ENCODE data around the gene PIPOX.

PIPOX gene

DNA sequence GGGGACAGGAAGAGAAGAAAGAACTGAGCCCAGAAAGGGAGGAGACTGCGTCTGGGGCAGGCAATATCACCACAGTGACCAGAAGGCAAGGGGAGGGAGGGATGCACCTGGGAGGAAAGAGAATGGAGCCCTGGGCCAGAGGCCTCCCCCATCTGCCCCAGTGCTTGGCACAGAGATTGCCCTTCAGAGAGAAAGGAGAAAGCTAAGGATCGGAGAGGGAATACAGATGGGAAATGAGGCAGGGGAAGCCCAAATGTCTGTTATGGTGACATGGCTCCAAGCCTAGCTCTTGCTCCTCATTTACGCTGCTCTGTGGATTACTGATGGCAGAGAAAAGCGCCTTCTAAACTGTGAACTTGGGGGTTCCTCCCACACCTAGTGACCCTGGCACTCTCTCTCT lies 47.2 kb downstream of the PIPOX start:
- TF ChIP-seq, protein P1, sequence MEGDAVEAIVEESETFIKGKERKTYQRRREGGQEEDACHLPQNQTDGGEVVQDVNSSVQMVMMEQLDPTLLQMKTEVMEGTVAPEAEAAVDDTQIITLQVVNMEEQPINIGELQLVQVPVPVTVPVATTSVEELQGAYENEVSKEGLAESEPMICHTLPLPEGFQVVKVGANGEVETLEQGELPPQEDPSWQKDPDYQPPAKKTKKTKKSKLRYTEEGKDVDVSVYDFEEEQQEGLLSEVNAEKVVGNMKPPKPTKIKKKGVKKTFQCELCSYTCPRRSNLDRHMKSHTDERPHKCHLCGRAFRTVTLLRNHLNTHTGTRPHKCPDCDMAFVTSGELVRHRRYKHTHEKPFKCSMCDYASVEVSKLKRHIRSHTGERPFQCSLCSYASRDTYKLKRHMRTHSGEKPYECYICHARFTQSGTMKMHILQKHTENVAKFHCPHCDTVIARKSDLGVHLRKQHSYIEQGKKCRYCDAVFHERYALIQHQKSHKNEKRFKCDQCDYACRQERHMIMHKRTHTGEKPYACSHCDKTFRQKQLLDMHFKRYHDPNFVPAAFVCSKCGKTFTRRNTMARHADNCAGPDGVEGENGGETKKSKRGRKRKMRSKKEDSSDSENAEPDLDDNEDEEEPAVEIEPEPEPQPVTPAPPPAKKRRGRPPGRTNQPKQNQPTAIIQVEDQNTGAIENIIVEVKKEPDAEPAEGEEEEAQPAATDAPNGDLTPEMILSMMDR (IDR thresholded peaks at IDR 0.05): no peak
- no peak overlapping the region for H3K27ac ChIP-seq
- H3K4me3 ChIP-seq: no peak overlapping the region
- H3K27me3 ChIP-seq: no peaks in the 10 kb centered on the region
- no peaks in the 10 kb centered on the region for H3K4me1 ChIP-seq
- no peak for DNase-seq
- peaks cover 83 to 100% (median 96%) of the 10 kb centered on the region in 3 donors for H3K36me3 ChIP-seq
- H3K9me3 ChIP-seq: no peaks in the 10 kb centered on the region
- intact Hi-C loops (cut with DNase I; ENCODE audit: low total_unique reads): no loop called here

GRCh38 chr17:29090750-29091605 lies 48.0 kb downstream of the PIPOX start:
- Histone ChIP-seq H3K36me3 (peaks cover 77 to 100% (median 96%) of the 10 kb centered on the region in 3 donors), H3K27ac (no peak overlapping the region), H3K27me3 (no peaks in the 10 kb centered on the region), H3K9me3 (no peaks in the 10 kb centered on the region), H3K4me1 (no peaks in the 10 kb centered on the region), H3K4me3 (no peak overlapping the region)
- DNase-seq: no peak
- TF ChIP-seq, protein P1 (IDR thresholded peaks at IDR 0.05): no peak
- intact Hi-C loops (cut with DNase I; ENCODE audit: low total_unique reads): no loop called here

- H3K9me3 ChIP-seq: no peaks in the 10 kb centered on the region
- H3K4me3 ChIP-seq: no peak overlapping the region
- intact Hi-C loops (cut with DNase I; ENCODE audit: low total_unique reads): no loop called here
- H3K27ac ChIP-seq: no peak overlapping the region
- H3K4me1 ChIP-seq: no peaks in the 10 kb centered on the region
- no peak for DNase-seq
- H3K27me3 ChIP-seq: no peaks in the 10 kb centered on the region
- TF ChIP-seq, protein P1 (IDR thresholded peaks at IDR 0.05): no peak
- H3K36me3 ChIP-seq: peaks cover 75 to 100% (median 96%) of the 10 kb centered on the region in 3 donors
Observed at GRCh38 chr17:29091606-29092289, 48.8 kb downstream of the PIPOX start.

DNA sequence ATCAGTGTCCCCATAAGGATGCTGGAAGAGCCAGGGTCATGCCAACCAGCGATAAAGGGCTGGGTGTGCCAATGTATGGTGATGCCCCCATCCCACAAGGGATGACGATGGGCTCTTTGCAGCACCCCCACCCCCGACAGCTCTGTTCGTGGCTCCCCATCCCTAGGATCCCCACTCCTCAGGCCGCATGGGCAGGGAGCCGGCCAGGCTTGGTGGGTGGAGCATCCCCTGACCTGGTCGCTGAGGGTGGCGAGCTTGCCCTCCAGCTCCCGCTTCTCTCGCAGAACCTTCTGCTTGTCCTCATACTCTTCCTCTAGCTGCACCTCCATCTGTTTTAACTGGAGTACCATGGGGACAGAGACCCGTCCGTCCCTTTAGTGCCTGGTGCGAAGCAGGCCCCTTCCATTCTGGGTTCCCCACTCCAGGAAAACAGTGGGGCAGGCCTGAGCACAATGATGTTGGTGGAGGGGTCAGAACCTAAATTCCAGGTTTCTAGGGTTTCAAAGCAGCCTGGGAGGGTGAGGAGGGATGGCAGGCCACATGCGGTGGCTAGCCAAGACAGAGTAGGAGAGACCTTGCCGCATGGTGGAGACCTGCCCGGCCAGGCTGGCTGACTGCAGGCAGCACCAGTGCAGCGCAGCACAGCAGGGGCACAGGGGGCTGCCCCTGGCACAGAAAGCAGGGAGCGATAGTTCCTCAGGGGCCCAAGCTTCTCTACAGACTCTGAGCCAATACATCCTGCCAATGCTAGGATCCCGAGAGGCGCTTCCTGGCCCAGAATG lies 50.3 kb downstream of the PIPOX start:
- Histone ChIP-seq H3K9me3 (no peaks in the 10 kb centered on the region), H3K27ac (no peak overlapping the region), H3K4me3 (no peak overlapping the region), H3K36me3 (peaks cover 87 to 100% (median 96%) of the 10 kb centered on the region in 3 donors), H3K27me3 (no peaks in the 10 kb centered on the region), H3K4me1 (no peaks in the 10 kb centered on the region)
- DNase-seq: no peak
- intact Hi-C loops (cut with DNase I; ENCODE audit: low total_unique reads): no loop called here
- TF ChIP-seq, protein P1 (IDR thresholded peaks at IDR 0.05): no peak

- TF ChIP-seq, protein P1 (IDR thresholded peaks at IDR 0.05): no peak
- H3K27me3 ChIP-seq: no peaks in the 10 kb centered on the region
- peaks cover 90 to 100% (median 98%) of the 10 kb centered on the region in 3 donors for H3K36me3 ChIP-seq
- intact Hi-C loops (cut with DNase I; ENCODE audit: low total_unique reads): no loop called here
- H3K4me3 ChIP-seq: no peak overlapping the region
- no peak overlapping the region for H3K27ac ChIP-seq
- H3K4me1 ChIP-seq: no peaks in the 10 kb centered on the region
- no peak for DNase-seq
- H3K9me3 ChIP-seq: no peaks in the 10 kb centered on the region
Observed at GRCh38 chr17:29094101-29094708, 51.3 kb downstream of the PIPOX start.
